ENCODE results near the gene NDRG3. TPM values are rescaled to one million over a fixed set of nuclear protein-coding genes. Genes with fewer than 3 reads are reported as not detected.

Gene NDRG3
- total and polyA plus RNA-seq, 10 of the 15 experiments (the other 5 are each of a cell fraction or from before 2014, with no cell fraction given): 11.2 to 29.7 (median 14.9) TPM

- TF ChIP-seq YBX1 (IDR thresholded peaks at IDR 0.05) (no peak), ZNF384 (IDR thresholded peaks at IDR 0.05; ENCODE audit: borderline replicate concordance, low read depth, low read length) (no peak), SMC3 (IDR thresholded peaks at IDR 0.05; ENCODE audit: borderline replicate concordance, low read length) (0 out of 2 replicates have a peak, but pooled peaks have one; percentile 21), TCF12 (IDR thresholded peaks at IDR 0.05; ENCODE audit: low read depth, low read length) (no peak)
These were observed 16.9 kb downstream of the NDRG3 start (continued) for GRCh38 chr20:36728986-36729385.

- ChIA-PET SMC1A (ENCODE audit: uncharacterized antibody, unreplicated experiment) (interaction anchor here (1.6 kb wide), 1 partner anchor 10 kb away, joined by 3 read pairs; no protein-coding TSS in a partner anchor), RAD21 (ENCODE audit: unreplicated experiment) (interaction anchor here (1.0 kb wide), 1 partner anchor 8 kb away, joined by 3 read pairs; no protein-coding TSS in a partner anchor), POLR2A (no interaction called here), CTCF (interaction anchor here (0.8 to 1.9 kb wide), 2 partner anchors 11 to 47 kb away, joined by 3 to 5 read pairs; partner anchors contain the start of gene DSN1)
- WGBS (ENCODE audit: insufficient coverage, insufficient replicate concordance, low lambda C conversion rate, missing lambda C conversion rate): 97% methylated on average over 3 of the region's 3 CpGs
- TF ChIP-seq, protein P1, sequence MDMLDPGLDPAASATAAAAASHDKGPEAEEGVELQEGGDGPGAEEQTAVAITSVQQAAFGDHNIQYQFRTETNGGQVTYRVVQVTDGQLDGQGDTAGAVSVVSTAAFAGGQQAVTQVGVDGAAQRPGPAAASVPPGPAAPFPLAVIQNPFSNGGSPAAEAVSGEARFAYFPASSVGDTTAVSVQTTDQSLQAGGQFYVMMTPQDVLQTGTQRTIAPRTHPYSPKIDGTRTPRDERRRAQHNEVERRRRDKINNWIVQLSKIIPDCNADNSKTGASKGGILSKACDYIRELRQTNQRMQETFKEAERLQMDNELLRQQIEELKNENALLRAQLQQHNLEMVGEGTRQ (IDR thresholded peaks at IDR 0.05; ENCODE audit: borderline replicate concordance, low read depth, low read length): no peak
- TF ChIP-seq ZNF207 (IDR thresholded peaks at IDR 0.05; ENCODE audit: borderline replicate concordance) (no peak), PAX5 (IDR thresholded peaks at IDR 0.05; ENCODE audit: borderline replicate concordance, low read depth, low read length) (no peak), SMAD5 (IDR thresholded peaks at IDR 0.05; ENCODE audit: low read depth) (no peak), ATF7 (IDR thresholded peaks at IDR 0.05; ENCODE audit: low read depth) (no peak), DPF2 (IDR thresholded peaks at IDR 0.05) (no peak), NFIC (IDR thresholded peaks at IDR 0.05; ENCODE audit: low read depth, low read length) (no peak), POLR2AphosphoS2 (IDR thresholded peaks at IDR 0.05; ENCODE audit: low read depth, low read length) (no peak)
- TF ChIP-seq, protein P2, sequence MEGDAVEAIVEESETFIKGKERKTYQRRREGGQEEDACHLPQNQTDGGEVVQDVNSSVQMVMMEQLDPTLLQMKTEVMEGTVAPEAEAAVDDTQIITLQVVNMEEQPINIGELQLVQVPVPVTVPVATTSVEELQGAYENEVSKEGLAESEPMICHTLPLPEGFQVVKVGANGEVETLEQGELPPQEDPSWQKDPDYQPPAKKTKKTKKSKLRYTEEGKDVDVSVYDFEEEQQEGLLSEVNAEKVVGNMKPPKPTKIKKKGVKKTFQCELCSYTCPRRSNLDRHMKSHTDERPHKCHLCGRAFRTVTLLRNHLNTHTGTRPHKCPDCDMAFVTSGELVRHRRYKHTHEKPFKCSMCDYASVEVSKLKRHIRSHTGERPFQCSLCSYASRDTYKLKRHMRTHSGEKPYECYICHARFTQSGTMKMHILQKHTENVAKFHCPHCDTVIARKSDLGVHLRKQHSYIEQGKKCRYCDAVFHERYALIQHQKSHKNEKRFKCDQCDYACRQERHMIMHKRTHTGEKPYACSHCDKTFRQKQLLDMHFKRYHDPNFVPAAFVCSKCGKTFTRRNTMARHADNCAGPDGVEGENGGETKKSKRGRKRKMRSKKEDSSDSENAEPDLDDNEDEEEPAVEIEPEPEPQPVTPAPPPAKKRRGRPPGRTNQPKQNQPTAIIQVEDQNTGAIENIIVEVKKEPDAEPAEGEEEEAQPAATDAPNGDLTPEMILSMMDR (IDR thresholded peaks at IDR 0.05 in 2 of 3, conservative IDR thresholded peaks at IDR 0.05 in 1 of 3; ENCODE audit: control insufficient read depth in 2 of 3, extremely low read depth in 1 of 3, insufficient read depth in 1 of 3, low read depth in 3 of 3, low read length in 3 of 3): no peak
- Histone ChIP-seq H3K9ac (ENCODE audit: control insufficient read depth, insufficient read depth, low read length) (no peak overlapping the region), H3K36me3 (ENCODE audit: control insufficient read depth in 2 of 2, insufficient read depth in 2 of 2, low read length in 1 of 2) (no peaks in the 10 kb centered on the region), H3K27me3 (replicated peaks in 1 of 2; ENCODE audit: control insufficient read depth in 2 of 2, insufficient read depth in 2 of 2, low read length in 1 of 2) (no peaks in the 10 kb centered on the region), H3K4me2 (ENCODE audit: control insufficient read depth, insufficient read depth) (no peak overlapping the region), H3K4me3 (no peak overlapping the region), H4K20me1 (ENCODE audit: control insufficient read depth, insufficient read depth) (no peaks in the 10 kb centered on the region), H3K9me3 (replicated peaks; ENCODE audit: control insufficient read depth, insufficient read depth, low read length) (no peaks in the 10 kb centered on the region), H2AFZ (ENCODE audit: control insufficient read depth, low read depth, low read length) (no peak overlapping the region), H3K79me2 (ENCODE audit: control insufficient read depth, insufficient read depth, low read length) (no peaks in the 10 kb centered on the region), H3K27ac (ENCODE audit: control insufficient read depth, insufficient read depth) (no peak overlapping the region), H3K4me1 (ENCODE audit: control insufficient read depth, insufficient read depth, low read length) (no peaks in the 10 kb centered on the region; the same call in 1 of the 2 replicates)
- FAIRE-seq (no peak), ATAC-seq (no peak), DNase-seq (ENCODE audit: low read depth, low spot score) (no peak)
- BruUV-seq (replicated peaks): no TSS peak
- intact Hi-C loops (cut with micrococcal nuclease; ENCODE audit: unreplicated experiment) (no loop called here), in situ Hi-C loops (cut with MboI) (no loop called here)
These were observed 19.7 kb downstream of the NDRG3 start for GRCh38 chr20:36726168-36726567.
